ENCODE data around the gene ETF1.

DNA sequence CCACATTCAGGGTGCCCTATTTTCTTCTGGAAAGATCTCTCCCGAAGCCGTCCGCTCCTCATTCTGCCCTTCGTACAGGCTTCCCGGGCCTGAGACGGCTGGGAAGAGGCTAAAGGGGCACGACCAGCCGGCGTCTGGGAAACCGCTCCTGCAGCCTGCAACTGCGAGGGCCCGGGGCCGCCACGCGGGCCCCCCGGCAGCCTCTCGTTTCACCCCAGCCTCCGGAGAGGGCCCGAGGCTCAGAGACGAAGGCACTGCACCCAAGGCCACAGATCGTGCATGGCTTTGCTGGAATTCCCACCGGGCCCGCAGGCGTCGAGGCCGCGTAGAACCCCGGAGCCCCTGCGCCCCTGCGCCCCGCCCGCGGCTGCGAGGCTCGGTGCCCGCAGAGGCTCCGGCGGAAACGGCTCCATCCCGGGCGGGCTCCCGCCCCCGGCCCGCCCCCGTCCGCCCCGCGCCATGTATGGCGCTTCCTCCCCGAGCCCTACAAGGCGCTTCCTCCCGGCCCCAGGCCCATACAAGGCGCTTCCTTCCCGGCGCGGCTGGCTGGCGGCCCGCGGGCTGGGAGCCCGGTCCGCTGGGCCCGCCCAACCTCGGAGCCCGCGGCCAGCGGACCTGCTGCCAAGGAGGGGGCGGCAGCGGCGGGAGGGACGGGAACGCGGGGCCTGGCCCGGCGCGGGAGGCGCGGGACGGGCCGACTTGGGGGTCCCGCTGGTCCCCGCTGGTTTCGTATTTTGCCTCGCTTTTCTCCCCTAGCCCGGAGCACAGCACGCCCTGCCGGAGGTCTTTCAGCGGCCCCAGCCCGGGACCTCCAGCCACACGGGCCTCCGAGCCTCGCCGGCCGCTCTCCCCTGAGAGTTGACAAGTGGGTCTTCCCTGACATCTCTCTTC lies 51.1 kb downstream of the ETF1 start:
- TF ChIP-seq POLR2A (IDR thresholded peaks at IDR 0.05) (no peak), CTCF (IDR thresholded peaks at IDR 0.05) (no peak)

All from breast epithelium (tissue), 3 donors.